GM12878 (cell line): ENCODE data around the gene EHBP1. TPM values are rescaled to one million over a fixed set of nuclear protein-coding genes. Genes with fewer than 3 reads are reported as not detected.

Source experiments
- ATAC-seq: fragments of 200-7000 bp; cut with Tn5 transposase; 3 replicates; pipeline ENCODE4 v1.9.1; 2020; ENCODE audit warnings: mild to moderate bottlenecking, moderate library complexity
- BruUV-seq: library from RNA; stranded (reverse); fragments of 400-500 nt; replicated peaks from 2 replicates; lab custom pipeline; 2021; lab: Mats Ljungman, UMichigan
- CTCF ChIA-PET: fragments of 300-600 bp; sonication (Branson Sonifier 250); formaldehyde crosslinking; extraction: SDS; loops from one replicate; lab custom pipeline; 2021; ENCODE audit warnings: inconsistent platforms; lab: Yijun Ruan, JAX
- POLR2A ChIA-PET: fragments of 350-600 bp; formaldehyde crosslinking; extraction: SDS; loops from one replicate; lab custom pipeline; 2021; ENCODE audit warnings: inconsistent platforms; lab: Charles Lee
- RAD21 ChIA-PET: fragments of 300-600 bp; sonication (Branson Sonifier 250); formaldehyde crosslinking; loops from one replicate; lab custom pipeline; 2023; ENCODE audit warnings: antibody characterized with exemption; ENCODE audit not compliant: unreplicated experiment; lab: Charles Lee
- SMC1A ChIA-PET: fragments of 300-600 bp; sonication (Branson Sonifier 250); formaldehyde crosslinking; loops from one replicate; lab custom pipeline; 2023; ENCODE audit not compliant: unreplicated experiment, uncharacterized antibody; lab: Charles Lee
- DNase-seq: peaks from one replicate; pipeline ENCODE4 v3.0.0-alpha.2; 2011; ENCODE audit warnings: low read depth, low spot score
- FAIRE-seq: peaks from 3 replicates; lab custom pipeline; 2011; peaks lifted over from hg19 to GRCh38; lab: Jason Lieb, UNC
- H2AFZ ChIP-seq: 2 replicates; pipeline ENCODE4 v1.6.0; 2011; ENCODE audit warnings: low read depth, low read length, control low read depth; ENCODE audit not compliant: control insufficient read depth
- H3K27ac ChIP-seq: 2 replicates; pipeline ENCODE4 v1.5.1; 2011; ENCODE audit warnings: control low read depth; ENCODE audit not compliant: control insufficient read depth, insufficient read depth
- H3K27me3 ChIP-seq, 2 experiments: replicated peaks in 1 of 2; 2 replicates each; pipeline versions ENCODE4 v1.6.0 to v1.6.1; 2011; ENCODE audit warnings: low read length in 1 of 2; ENCODE audit not compliant: control insufficient read depth in 2 of 2, insufficient read depth in 2 of 2
- H3K36me3 ChIP-seq, 2 experiments: 2 replicates each; pipeline ENCODE4 v1.5.1; 2011; ENCODE audit warnings: low read length in 1 of 2; ENCODE audit not compliant: control insufficient read depth in 2 of 2, insufficient read depth in 2 of 2
- H3K4me1 ChIP-seq: 2 replicates; pipeline ENCODE4 v1.6.1; 2011; ENCODE audit warnings: mild to moderate bottlenecking, low read length, moderate library complexity, mixed read lengths; ENCODE audit not compliant: control insufficient read depth, insufficient read depth
- H3K4me2 ChIP-seq: 2 replicates; pipeline ENCODE4 v1.6.0; 2011; ENCODE audit warnings: control low read depth; ENCODE audit not compliant: control insufficient read depth, insufficient read depth
- H3K4me3 ChIP-seq: fragments of 200-600 bp; sonication (generic); 2 replicates; pipeline ENCODE4 v1.5.1; 2016
- H3K79me2 ChIP-seq: 2 replicates; pipeline ENCODE4 v1.6.0; 2011; ENCODE audit warnings: low read length; ENCODE audit not compliant: control insufficient read depth, insufficient read depth
- H3K9ac ChIP-seq: 2 replicates; pipeline ENCODE4 v1.8.0; 2011; ENCODE audit warnings: low read length, control low read depth, mixed read lengths; ENCODE audit not compliant: control insufficient read depth, insufficient read depth
- H3K9me3 ChIP-seq: replicated peaks from 3 replicates; pipeline ENCODE4 v1.5.1; 2011; ENCODE audit warnings: mild to moderate bottlenecking, low read length; ENCODE audit not compliant: control insufficient read depth, insufficient read depth
- H4K20me1 ChIP-seq: 2 replicates; pipeline ENCODE4 v1.6.0; 2011; ENCODE audit not compliant: control insufficient read depth, insufficient read depth
- BHLHE40 ChIP-seq, 2 experiments: fragments of 450-650 bp in 1 of 2; IDR thresholded peaks; 2 replicates each; pipeline ENCODE4 v1.6.1; 2011 to 2017; ENCODE audit warnings: low read depth in 2 of 2, borderline replicate concordance in 1 of 2, improper control_type of control experiment in 1 of 2, low read length in 1 of 2, mild to moderate bottlenecking in 1 of 2
- EED ChIP-seq: sonication (generic); IDR thresholded peaks from 2 replicates; pipeline ENCODE4 v1.6.1; 2016; ENCODE audit warnings: antibody characterized with exemption, low read depth
- MXI1 ChIP-seq: fragments of 150-350 bp; IDR thresholded peaks from 2 replicates; pipeline ENCODE4 v1.6.1; 2011; ENCODE audit warnings: low read depth, mild to moderate bottlenecking, inconsistent platforms, low read length, improper control_type of control experiment
- MYB ChIP-seq: fragments of 150-350 bp; IDR thresholded peaks from 2 replicates; pipeline ENCODE4 v1.6.1; 2014; ENCODE audit warnings: mild to moderate bottlenecking, low read depth, low read length, borderline replicate concordance
- MYC ChIP-seq: IDR thresholded peaks from 2 replicates; pipeline ENCODE4 v1.6.1; 2011; ENCODE audit warnings: mild to moderate bottlenecking, low read length, moderate library complexity, inconsistent platforms; ENCODE audit not compliant: insufficient read depth, insufficient replicate concordance, insufficient read length, severe bottlenecking
- POLR2A ChIP-seq: IDR thresholded peaks from 2 replicates; pipeline ENCODE4 v1.6.1; 2011; ENCODE audit warnings: low read depth, mild to moderate bottlenecking, low read length
- SMAD1 ChIP-seq: fragments of 450-650 bp; IDR thresholded peaks from 2 replicates; pipeline ENCODE4 v1.6.1; 2018; ENCODE audit warnings: mild to moderate bottlenecking, low read depth; ENCODE audit not compliant: partially characterized antibody
- SMARCA5 ChIP-seq: fragments of 450-650 bp; IDR thresholded peaks from 2 replicates; pipeline ENCODE4 v1.6.1; 2017; ENCODE audit warnings: mild to moderate bottlenecking
- ZBED1 ChIP-seq: IDR thresholded peaks from 2 replicates; pipeline ENCODE4 v1.6.1; 2016; ENCODE audit warnings: borderline replicate concordance
- whole genome bisulfite sequencing: methylation state at CpG from one replicate; pipeline ENCODE4 v1.1.6; 2016; ENCODE audit warnings: low lambda C conversion rate; ENCODE audit not compliant: insufficient replicate concordance, insufficient coverage; ENCODE audit errors: missing lambda C conversion rate; 5-methylcytosine and 5-hydroxymethylcytosine counted together
- in situ Hi-C: fragments of 300-500 bp; cut with MboI; formaldehyde crosslinking; loops from 9 replicates; pipeline ENCODE4 v1.14.3; 2018; ENCODE audit warnings: mixed read lengths
- intact Hi-C: fragments of 100-400 bp; cut with micrococcal nuclease; formaldehyde crosslinking; loops from one replicate; pipeline ENCODE4 v1.14.2; 2022; ENCODE audit not compliant: unreplicated experiment
- polyA plus RNA-seq, 11 experiments: library from polyadenylated mRNA; depleted of rRNA in 4 of 11; unstranded in 6 of 11; stranded (reverse) in 5 of 11; fragments of >200 nt; fragmentation: Nextera tagmentation in 4 of 11; fragmentation: Illumina TruSeq in 1 of 11; extraction: Ambion mirVana in 4 of 11; extraction: Trizol in 1 of 11; gene quantifications; 1 replicate in 1 of 11; 2 replicates in 10 of 11; pipeline versions ENCODE4 v1.2.1 to v1.2.3, GENCODE V29; 2011 to 2016; ENCODE audit warnings: inconsistent platforms in 2 of 11, missing spikeins in 2 of 11, low read depth in 1 of 11
- total RNA-seq, 4 experiments: library from RNA; depleted of rRNA in 3 of 4; stranded (reverse); fragments of >200 nt in 3 of 4; fragmentation: Illumina TruSeq in 1 of 4; extraction: Trizol in 1 of 4; gene quantifications; 2 replicates each; pipeline versions ENCODE4 v1.2.1 to v1.2.3, GENCODE V29; 2013 to 2021
- TF ChIP-seq, protein P1 (sequence below): fragments of 450-650 bp; IDR thresholded peaks from 2 replicates; pipeline ENCODE4 v1.6.1; 2017; ENCODE audit warnings: mild to moderate bottlenecking, moderate library complexity

Gene EHBP1
- total and polyA plus RNA-seq, 10 of the 15 experiments (the other 5 are each of a cell fraction or from before 2014, with no cell fraction given) = 5.7 to 26.1 (median 13.6) TPM

- Histone ChIP-seq H3K4me2 (no peak overlapping the region), H3K27ac (no peak overlapping the region), H3K4me1 (no peaks in the 10 kb centered on the region), H3K36me3 (no peaks in the 10 kb centered on the region; a peak in 1 of 4 replicates), H3K27me3 (no peaks in the 10 kb centered on the region), H3K79me2 (no peaks in the 10 kb centered on the region), H3K9me3 (no peaks in the 10 kb centered on the region), H3K4me3 (no peak overlapping the region), H4K20me1 (no peaks in the 10 kb centered on the region), H3K9ac (no peak overlapping the region), H2AFZ (no peak overlapping the region)
- WGBS = 84% methylated on average over 6 of the region's 6 CpGs
- FAIRE-seq (no peak), ATAC-seq (no peak), DNase-seq (no peak)
- BruUV-seq = no TSS peak
- POLR2A ChIA-PET = interaction anchor here (0.6 kb wide), 1 partner anchor 481 kb away, joined by 3 read pairs; no protein-coding TSS in a partner anchor
- SMC1A ChIA-PET = interaction anchor here (1.0 to 1.4 kb wide), 2 partner anchors 10 to 11 kb away, joined by 3 to 4 read pairs; no protein-coding TSS in a partner anchor
- CTCF ChIA-PET = no interaction called here
- in situ Hi-C loops = no loop called here
- RAD21 ChIA-PET = no interaction called here
- intact Hi-C loops = no loop called here
- TF ChIP-seq SMAD1 (no peak), MYB (no peak), MXI1 (no peak), EED (no peak), BHLHE40 (IDR thresholded peaks at IDR 0.05; ENCODE audit: borderline replicate concordance in 1 of 2, low read depth in 2 of 2, low read length in 1 of 2) (no peak), ZBED1 (no peak), SMARCA5 (no peak), MYC (no peak), POLR2A (no peak)
- TF ChIP-seq, protein P1, sequence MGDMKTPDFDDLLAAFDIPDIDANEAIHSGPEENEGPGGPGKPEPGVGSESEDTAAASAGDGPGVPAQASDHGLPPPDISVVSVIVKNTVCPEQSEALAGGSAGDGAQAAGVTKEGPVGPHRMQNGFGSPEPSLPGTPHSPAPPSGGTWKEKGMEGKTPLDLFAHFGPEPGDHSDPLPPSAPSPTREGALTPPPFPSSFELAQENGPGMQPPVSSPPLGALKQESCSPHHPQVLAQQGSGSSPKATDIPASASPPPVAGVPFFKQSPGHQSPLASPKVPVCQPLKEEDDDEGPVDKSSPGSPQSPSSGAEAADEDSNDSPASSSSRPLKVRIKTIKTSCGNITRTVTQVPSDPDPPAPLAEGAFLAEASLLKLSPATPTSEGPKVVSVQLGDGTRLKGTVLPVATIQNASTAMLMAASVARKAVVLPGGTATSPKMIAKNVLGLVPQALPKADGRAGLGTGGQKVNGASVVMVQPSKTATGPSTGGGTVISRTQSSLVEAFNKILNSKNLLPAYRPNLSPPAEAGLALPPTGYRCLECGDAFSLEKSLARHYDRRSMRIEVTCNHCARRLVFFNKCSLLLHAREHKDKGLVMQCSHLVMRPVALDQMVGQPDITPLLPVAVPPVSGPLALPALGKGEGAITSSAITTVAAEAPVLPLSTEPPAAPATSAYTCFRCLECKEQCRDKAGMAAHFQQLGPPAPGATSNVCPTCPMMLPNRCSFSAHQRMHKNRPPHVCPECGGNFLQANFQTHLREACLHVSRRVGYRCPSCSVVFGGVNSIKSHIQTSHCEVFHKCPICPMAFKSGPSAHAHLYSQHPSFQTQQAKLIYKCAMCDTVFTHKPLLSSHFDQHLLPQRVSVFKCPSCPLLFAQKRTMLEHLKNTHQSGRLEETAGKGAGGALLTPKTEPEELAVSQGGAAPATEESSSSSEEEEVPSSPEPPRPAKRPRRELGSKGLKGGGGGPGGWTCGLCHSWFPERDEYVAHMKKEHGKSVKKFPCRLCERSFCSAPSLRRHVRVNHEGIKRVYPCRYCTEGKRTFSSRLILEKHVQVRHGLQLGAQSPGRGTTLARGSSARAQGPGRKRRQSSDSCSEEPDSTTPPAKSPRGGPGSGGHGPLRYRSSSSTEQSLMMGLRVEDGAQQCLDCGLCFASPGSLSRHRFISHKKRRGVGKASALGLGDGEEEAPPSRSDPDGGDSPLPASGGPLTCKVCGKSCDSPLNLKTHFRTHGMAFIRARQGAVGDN = no peak
These were observed 151.8 kb downstream of the EHBP1 start for GRCh38 chr2:62857139-62857931.
